ENCODE data around the gene JADE2. TPM values are rescaled to one million over a fixed set of nuclear protein-coding genes. Genes with fewer than 3 reads are reported as not detected.

Gene JADE2
- total RNA-seq, 2 experiments from 2014 or later: 120 to 124 TPM

DNA sequence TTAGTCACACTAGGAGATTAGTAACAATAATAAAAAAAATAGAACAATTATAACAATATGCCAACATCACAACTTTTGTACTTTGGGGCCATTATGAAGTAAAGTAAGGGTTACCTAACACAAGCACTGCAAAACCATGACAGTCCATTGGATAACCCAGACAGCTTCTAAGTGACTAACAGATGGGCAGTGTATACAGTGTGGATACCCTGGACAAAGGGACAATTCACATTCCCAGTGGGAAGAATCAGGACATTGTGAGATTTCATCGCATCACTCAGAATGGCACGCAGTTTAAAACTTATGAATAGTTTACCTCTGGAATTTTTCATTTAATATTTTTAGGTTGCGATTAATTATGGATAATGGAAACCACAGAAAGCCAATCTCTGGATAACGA, 45.6 kb upstream of the JADE2 start:
- H3K36me3 Mint-ChIP-seq (ENCODE audit: low read depth): no peaks in the 10 kb centered on the region
- no peaks in the 10 kb centered on the region for H3K27me3 Mint-ChIP-seq
- Histone ChIP-seq H3K27ac (ENCODE audit: low read depth in 1 of 2, low read length in 2 of 2) (no peak overlapping the region), H3K4me1 (ENCODE audit: insufficient read depth, low read length) (no peaks in the 10 kb centered on the region), H3K27me3 (ENCODE audit: control insufficient read depth in 1 of 2, insufficient read depth in 2 of 2, low read length in 2 of 2) (no peaks in the 10 kb centered on the region), H3K9me3 (ENCODE audit: control insufficient read depth in 1 of 2, insufficient read depth in 1 of 2, low read length in 2 of 2) (no peaks in the 10 kb centered on the region), H3K36me3 (ENCODE audit: insufficient read depth, low read length) (no peaks in the 10 kb centered on the region), H3K4me3 (ENCODE audit: low read length) (no peak overlapping the region)
- DNase-seq (no peak), ATAC-seq (ENCODE audit: poor library complexity) (no peak)
- no peak overlapping the region for H3K27ac Mint-ChIP-seq
- TF ChIP-seq, protein P1, sequence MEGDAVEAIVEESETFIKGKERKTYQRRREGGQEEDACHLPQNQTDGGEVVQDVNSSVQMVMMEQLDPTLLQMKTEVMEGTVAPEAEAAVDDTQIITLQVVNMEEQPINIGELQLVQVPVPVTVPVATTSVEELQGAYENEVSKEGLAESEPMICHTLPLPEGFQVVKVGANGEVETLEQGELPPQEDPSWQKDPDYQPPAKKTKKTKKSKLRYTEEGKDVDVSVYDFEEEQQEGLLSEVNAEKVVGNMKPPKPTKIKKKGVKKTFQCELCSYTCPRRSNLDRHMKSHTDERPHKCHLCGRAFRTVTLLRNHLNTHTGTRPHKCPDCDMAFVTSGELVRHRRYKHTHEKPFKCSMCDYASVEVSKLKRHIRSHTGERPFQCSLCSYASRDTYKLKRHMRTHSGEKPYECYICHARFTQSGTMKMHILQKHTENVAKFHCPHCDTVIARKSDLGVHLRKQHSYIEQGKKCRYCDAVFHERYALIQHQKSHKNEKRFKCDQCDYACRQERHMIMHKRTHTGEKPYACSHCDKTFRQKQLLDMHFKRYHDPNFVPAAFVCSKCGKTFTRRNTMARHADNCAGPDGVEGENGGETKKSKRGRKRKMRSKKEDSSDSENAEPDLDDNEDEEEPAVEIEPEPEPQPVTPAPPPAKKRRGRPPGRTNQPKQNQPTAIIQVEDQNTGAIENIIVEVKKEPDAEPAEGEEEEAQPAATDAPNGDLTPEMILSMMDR (IDR thresholded peaks at IDR 0.05): no peak
- no peak overlapping the region for H3K4me3 Mint-ChIP-seq
- ChIA-PET CTCF (interaction anchor here (1.5 kb wide), 1 partner anchor 8 kb away, joined by 4 read pairs; no protein-coding TSS in a partner anchor), POLR2A (no interaction called here)
- H3K4me1 Mint-ChIP-seq (ENCODE audit: low read depth): no peaks in the 10 kb centered on the region
- no peaks in the 10 kb centered on the region for H3K9me3 Mint-ChIP-seq
- intact Hi-C loops (cut with DNase I, micrococcal nuclease): no loop called here

DNA sequence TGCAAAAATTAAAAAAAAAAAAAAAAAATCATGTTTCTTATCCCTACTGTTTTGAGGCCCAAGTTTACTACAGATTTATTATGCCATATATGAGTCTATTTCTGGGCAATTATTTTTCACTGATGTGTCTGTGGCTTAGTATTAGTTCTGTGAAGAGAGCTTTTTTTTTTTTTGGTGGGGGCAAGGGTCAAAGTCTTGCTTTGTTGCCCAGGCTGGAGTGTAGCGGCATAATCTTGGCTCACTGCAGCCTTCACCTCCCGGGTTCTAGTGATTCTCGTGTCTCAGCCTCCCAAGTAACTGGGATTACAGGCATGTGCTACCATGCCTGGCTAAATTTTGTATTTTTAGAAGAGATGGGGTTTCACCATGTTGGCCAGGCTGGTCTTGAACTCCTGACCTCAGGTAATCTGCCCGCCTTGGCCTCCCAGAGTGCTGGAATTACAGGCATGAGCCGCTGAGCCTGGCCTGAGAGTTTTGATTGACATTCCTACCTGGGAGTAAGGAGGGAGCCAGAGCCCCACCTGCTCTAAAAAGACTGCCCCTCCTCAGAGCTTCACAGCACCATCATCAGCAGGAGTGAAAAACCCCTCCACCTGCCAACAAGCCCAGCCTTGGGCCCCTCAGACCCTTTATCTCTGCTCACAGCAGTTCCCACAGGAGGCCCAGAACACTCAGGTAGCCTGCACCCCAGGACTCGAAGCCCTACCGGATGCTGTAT, 36.1 kb upstream of the JADE2 start:
- DNase-seq (no peak), ATAC-seq (ENCODE audit: poor library complexity) (no peak)
- Histone ChIP-seq H3K27me3 (ENCODE audit: control insufficient read depth in 1 of 2, insufficient read depth in 2 of 2, low read length in 2 of 2) (no peaks in the 10 kb centered on the region), H3K4me3 (ENCODE audit: low read length) (no peak overlapping the region), H3K27ac (ENCODE audit: low read depth in 1 of 2, low read length in 2 of 2) (no peak overlapping the region), H3K9me3 (ENCODE audit: control insufficient read depth in 1 of 2, insufficient read depth in 1 of 2, low read length in 2 of 2) (no peaks in the 10 kb centered on the region), H3K4me1 (ENCODE audit: insufficient read depth, low read length) (no peaks in the 10 kb centered on the region), H3K36me3 (ENCODE audit: insufficient read depth, low read length) (no peaks in the 10 kb centered on the region)
- no peak overlapping the region for H3K4me3 Mint-ChIP-seq
- no peaks in the 10 kb centered on the region for H3K36me3 Mint-ChIP-seq (ENCODE audit: low read depth)
- CTCF ChIA-PET: no interaction called here
- POLR2A ChIA-PET: no interaction called here
- TF ChIP-seq, protein P1 (IDR thresholded peaks at IDR 0.05): no peak
- intact Hi-C loops (cut with DNase I, micrococcal nuclease): no loop called here
- H3K9me3 Mint-ChIP-seq: peaks cover 2% of the 10 kb centered on the region
- no peaks in the 10 kb centered on the region for H3K4me1 Mint-ChIP-seq (ENCODE audit: low read depth)
- H3K27me3 Mint-ChIP-seq: no peaks in the 10 kb centered on the region
- no peak overlapping the region for H3K27ac Mint-ChIP-seq

DNA sequence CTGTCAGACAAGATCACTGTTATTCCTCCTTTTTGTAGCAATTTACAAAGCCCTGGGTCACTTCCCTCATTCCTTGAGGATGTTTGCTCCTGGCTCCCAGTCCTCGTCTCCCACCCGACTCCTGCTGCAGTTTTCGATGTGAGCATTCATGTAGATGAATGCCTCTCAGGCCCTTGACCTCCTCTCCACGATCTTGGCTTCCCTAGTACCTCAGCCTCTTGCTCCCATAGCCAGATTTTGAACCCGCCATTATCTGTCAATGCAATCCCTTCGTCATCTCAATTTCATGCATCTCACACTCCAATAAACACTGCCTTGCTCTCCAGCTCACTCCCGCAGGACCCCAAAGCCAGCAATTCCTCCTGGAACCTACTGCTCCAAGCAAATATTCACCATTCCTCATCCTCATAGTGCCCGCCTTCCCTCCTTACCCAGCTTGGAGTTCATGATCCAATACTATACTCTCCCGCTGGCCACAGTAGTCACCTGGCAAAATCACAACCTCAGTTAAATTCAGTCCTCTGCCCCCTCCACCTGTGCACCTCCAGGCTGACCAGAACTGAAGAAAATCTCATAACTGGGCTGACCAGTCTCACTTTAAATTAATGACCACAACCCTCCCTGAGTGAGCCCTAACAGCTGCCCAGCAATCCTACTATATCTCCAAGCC, 35.1 kb upstream of the JADE2 start:
- no peaks in the 10 kb centered on the region for H3K36me3 ChIP-seq (ENCODE audit: insufficient read depth, low read length)
- no peak overlapping the region for H3K27ac ChIP-seq (ENCODE audit: low read depth in 1 of 2, low read length in 2 of 2)
- no peaks in the 10 kb centered on the region for H3K27me3 ChIP-seq (ENCODE audit: control insufficient read depth in 1 of 2, insufficient read depth in 2 of 2, low read length in 2 of 2)
- H3K4me3 ChIP-seq (ENCODE audit: low read length): no peak overlapping the region
- no peaks in the 10 kb centered on the region for H3K27me3 Mint-ChIP-seq
- no peak overlapping the region for H3K4me3 Mint-ChIP-seq
- no peaks in the 10 kb centered on the region for H3K9me3 ChIP-seq (ENCODE audit: control insufficient read depth in 1 of 2, insufficient read depth in 1 of 2, low read length in 2 of 2)
- ChIA-PET CTCF (no interaction called here), POLR2A (no interaction called here)
- ATAC-seq (ENCODE audit: poor library complexity) (no peak), DNase-seq (no peak)
- no peak overlapping the region for H3K27ac Mint-ChIP-seq
- H3K36me3 Mint-ChIP-seq (ENCODE audit: low read depth): no peaks in the 10 kb centered on the region
- TF ChIP-seq, protein P1 (IDR thresholded peaks at IDR 0.05): no peak
- H3K4me1 Mint-ChIP-seq (ENCODE audit: low read depth): no peaks in the 10 kb centered on the region
- intact Hi-C loops (cut with DNase I, micrococcal nuclease): no loop called here
- H3K9me3 Mint-ChIP-seq: no peaks in the 10 kb centered on the region
- H3K4me1 ChIP-seq (ENCODE audit: insufficient read depth, low read length): no peaks in the 10 kb centered on the region
